HepG2 (cell line): ENCODE measurements around the gene RASIP1. TPM values are rescaled to one million over a fixed set of nuclear protein-coding genes. Genes with fewer than 3 reads are reported as not detected.

Experiments
- ATAC-seq: fragments of 200-7000 bp; cut with Tn5 transposase; 3 replicates; pipeline ENCODE4 v1.9.1; 2020; ENCODE audit warnings: mild to moderate bottlenecking, moderate library complexity
- BruUV-seq: library from RNA; stranded (reverse); fragments of 400-500 nt; replicated peaks from 2 replicates; lab custom pipeline; 2021; lab: Mats Ljungman, UMichigan
- CTCF ChIA-PET: fragments of 300-600 bp; formaldehyde crosslinking; extraction: SDS; loops from one replicate; lab custom pipeline; 2021; ENCODE audit warnings: low total read pairs, inconsistent platforms, low intra/inter-chr PET ratio; lab: Yijun Ruan, JAX
- POLR2A ChIA-PET: fragments of 350-600 bp; sonication (Branson Sonifier 250); formaldehyde crosslinking; loops from one replicate; lab custom pipeline; 2020; ENCODE audit warnings: antibody characterized with exemption, inconsistent platforms; lab: Yijun Ruan, JAX
- DNase-seq: peaks from one replicate; pipeline ENCODE4 v3.0.0-alpha.2; 2015; ENCODE audit warnings: low spot score
- FAIRE-seq: peaks from 3 replicates; lab custom pipeline; 2011; peaks lifted over from hg19 to GRCh38; lab: Jason Lieb, UNC
- H2AFZ ChIP-seq: one replicate; pipeline ENCODE4 v1.6.1; 2011; ENCODE audit warnings: low read length, inconsistent platforms
- H3K27ac ChIP-seq: fragments of 300-600 bp; 3 replicates; pipeline ENCODE4 v1.8.0; 2011; ENCODE audit warnings: mixed run types, mild to moderate bottlenecking, mixed read lengths, low read length, inconsistent platforms; ENCODE audit not compliant: insufficient read depth; ENCODE audit errors: extremely low read length
- H3K27me3 ChIP-seq, 2 experiments: fragments of 200-600 bp in 1 of 2; 2 replicates in 1 of 2; 3 replicates in 1 of 2; pipeline versions ENCODE4 v1.6.0 to v1.8.0; 2011; ENCODE audit warnings: low read length in 2 of 2, mild to moderate bottlenecking in 2 of 2, moderate library complexity in 2 of 2, inconsistent platforms in 1 of 2; ENCODE audit not compliant: insufficient read depth in 2 of 2, control insufficient read depth in 1 of 2
- H3K36me3 ChIP-seq, 2 experiments: fragments of 200-600 bp in 1 of 2; replicated peaks in 1 of 2; 2 replicates in 1 of 2; 3 replicates in 1 of 2; pipeline versions ENCODE4 v1.5.1 to v1.8.0; 2011; ENCODE audit warnings: low read length in 2 of 2, inconsistent platforms in 1 of 2; ENCODE audit not compliant: insufficient read depth in 2 of 2, control insufficient read depth in 1 of 2
- H3K4me1 ChIP-seq: 2 replicates; pipeline ENCODE4 v1.5.1; 2012; ENCODE audit warnings: low read length, inconsistent platforms; ENCODE audit not compliant: insufficient read depth
- H3K4me2 ChIP-seq: 2 replicates; pipeline ENCODE4 v1.6.0; 2011; ENCODE audit warnings: low read depth, low read length, inconsistent platforms
- H3K4me3 ChIP-seq, 3 experiments: fragments of 200-600 bp in 1 of 3; sonication (generic), shearing (Covaris generic) in 1 of 3; replicated peaks in 1 of 3; 2 replicates each; pipeline ENCODE4 v1.5.1; 2011 to 2016; ENCODE audit warnings: low read length in 3 of 3, inconsistent platforms in 2 of 3, low read depth in 2 of 3, mild to moderate bottlenecking in 2 of 3, control low read depth in 1 of 3, mixed read lengths in 1 of 3; ENCODE audit not compliant: insufficient read depth in 1 of 3
- H3K79me2 ChIP-seq: one replicate; pipeline ENCODE4 v1.6.1; 2011; ENCODE audit warnings: low read length, inconsistent platforms; ENCODE audit not compliant: insufficient read depth
- H3K9ac ChIP-seq: 2 replicates; pipeline ENCODE4 v1.6.0; 2011; ENCODE audit warnings: mild to moderate bottlenecking, low read depth, low read length, inconsistent platforms; ENCODE audit not compliant: insufficient read depth
- H3K9me3 ChIP-seq: 2 replicates; pipeline ENCODE4 v1.5.1; 2012; ENCODE audit warnings: mild to moderate bottlenecking, low read length
- H4K20me1 ChIP-seq: 2 replicates; pipeline ENCODE4 v1.6.0; 2011; ENCODE audit warnings: inconsistent platforms, mild to moderate bottlenecking, low read length, moderate library complexity; ENCODE audit not compliant: insufficient read depth
- TBX3 ChIP-seq: fragments of 450-650 bp; IDR thresholded peaks from 2 replicates; pipeline ENCODE4 v1.6.1; 2017; ENCODE audit warnings: antibody characterized with exemption, mild to moderate bottlenecking, inconsistent platforms, borderline replicate concordance
- WGBS: methylation state at CpG from one replicate; pipeline ENCODE4 v1.1.6; 2017; ENCODE audit warnings: low lambda C conversion rate; 5-methylcytosine and 5-hydroxymethylcytosine counted together
- in situ Hi-C: cut with HindIII; loops from 2 replicates; pipeline ENCODE4 v1.10.0; 2017; ENCODE audit warnings: low pct_unique_long_range_greater_than_20kb; ENCODE audit not compliant: extremely low pct_ligation_motif_present
- intact Hi-C: fragments of 100-400 bp; cut with micrococcal nuclease; formaldehyde crosslinking; loops from one replicate; pipeline ENCODE4 v1.10.0; 2022; ENCODE audit not compliant: unreplicated experiment
- polyA plus RNA-seq, 8 experiments: library from polyadenylated mRNA; depleted of rRNA in 3 of 8; stranded (reverse) in 7 of 8; unstranded in 1 of 8; fragments of >200 nt; fragmentation: Illumina TruSeq in 4 of 8; extraction: Trizol in 4 of 8; gene quantifications; 2 replicates each; pipeline versions ENCODE4 v1.2.1 to v1.2.3, GENCODE V29; 2011 to 2016; ENCODE audit warnings: low read depth in 4 of 8, missing spikeins in 1 of 8, mixed read lengths in 1 of 8; ENCODE audit not compliant: insufficient read depth in 1 of 8
- total RNA-seq, 5 experiments: library from RNA; depleted of rRNA; stranded (reverse); fragments of >200 nt; fragmentation: Illumina TruSeq; extraction: Trizol; gene quantifications; 2 replicates each; pipeline ENCODE4 v1.2.3, GENCODE V29; 2016; ENCODE audit warnings: low read depth in 1 of 5
- TF ChIP-seq, protein P1 (sequence below): sonication (generic); formaldehyde crosslinking; conservative IDR thresholded peaks from 2 replicates; pipeline ENCODE4 v1.4.0; 2020; ENCODE audit warnings: missing genetic modification reagents
- TF ChIP-seq, protein P2 (sequence below): sonication (generic); formaldehyde crosslinking; IDR thresholded peaks from 2 replicates; pipeline ENCODE4 v1.4.0; 2020; ENCODE audit warnings: mild to moderate bottlenecking, missing genetic modification reagents, borderline replicate concordance

Gene RASIP1
- total and polyA plus RNA-seq, 2 of the 13 experiments (the other 11 are each of a cell fraction or from before 2014, with no cell fraction given), result 0.44 to 0.58 TPM

DNA sequence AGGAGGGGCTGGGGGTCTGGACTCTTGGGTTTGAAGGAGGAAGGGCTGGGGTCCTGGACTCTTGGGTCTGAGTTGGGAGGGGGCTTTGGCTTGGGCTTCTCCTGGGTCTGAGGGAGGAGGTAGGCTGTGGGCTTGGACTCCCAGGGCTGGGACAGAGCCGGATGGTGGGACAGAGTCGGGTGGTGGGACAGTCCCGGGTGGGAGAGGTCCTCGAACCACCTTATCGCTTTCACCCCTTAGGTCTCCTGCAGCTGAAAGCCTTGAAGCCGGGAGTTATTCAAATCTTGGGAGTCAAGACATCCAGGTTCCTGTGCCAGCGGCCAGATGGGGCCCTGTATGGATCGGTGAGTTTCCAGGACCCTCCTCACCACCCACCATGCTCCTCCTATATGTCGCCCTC lies 16.3 kb upstream of the RASIP1 start:
- no peak overlapping the region for H3K4me3 ChIP-seq
- no peaks in the 10 kb centered on the region for H3K27me3 ChIP-seq
- H2AFZ ChIP-seq, result no peak overlapping the region
- H3K4me2 ChIP-seq, result no peak overlapping the region
- no peaks in the 10 kb centered on the region for H3K9me3 ChIP-seq
- WGBS, result 81% methylated on average over 9 of the region's 9 CpGs
- ATAC-seq, result no peak; the same call in 2 of the 3 replicates
- POLR2A ChIA-PET, result no interaction called here
- CTCF ChIA-PET, result no interaction called here
- in situ Hi-C loops (no loop called here), intact Hi-C loops (no loop called here)
- no peaks in the 10 kb centered on the region for H3K79me2 ChIP-seq
- H3K4me1 ChIP-seq, result peaks cover 62% of the 10 kb centered on the region
- no peak overlapping the region for H3K9ac ChIP-seq
- no peaks in the 10 kb centered on the region for H4K20me1 ChIP-seq
- no TSS peak for BruUV-seq
- DNase-seq, result no peak
- TF ChIP-seq, protein P1, sequence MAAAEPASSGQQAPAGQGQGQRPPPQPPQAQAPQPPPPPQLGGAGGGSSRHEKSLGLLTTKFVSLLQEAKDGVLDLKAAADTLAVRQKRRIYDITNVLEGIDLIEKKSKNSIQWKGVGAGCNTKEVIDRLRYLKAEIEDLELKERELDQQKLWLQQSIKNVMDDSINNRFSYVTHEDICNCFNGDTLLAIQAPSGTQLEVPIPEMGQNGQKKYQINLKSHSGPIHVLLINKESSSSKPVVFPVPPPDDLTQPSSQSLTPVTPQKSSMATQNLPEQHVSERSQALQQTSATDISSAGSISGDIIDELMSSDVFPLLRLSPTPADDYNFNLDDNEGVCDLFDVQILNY (CRISPR knock-in tag), result no peak
- TF ChIP-seq TBX3, result no peak
- TF ChIP-seq, protein P2, sequence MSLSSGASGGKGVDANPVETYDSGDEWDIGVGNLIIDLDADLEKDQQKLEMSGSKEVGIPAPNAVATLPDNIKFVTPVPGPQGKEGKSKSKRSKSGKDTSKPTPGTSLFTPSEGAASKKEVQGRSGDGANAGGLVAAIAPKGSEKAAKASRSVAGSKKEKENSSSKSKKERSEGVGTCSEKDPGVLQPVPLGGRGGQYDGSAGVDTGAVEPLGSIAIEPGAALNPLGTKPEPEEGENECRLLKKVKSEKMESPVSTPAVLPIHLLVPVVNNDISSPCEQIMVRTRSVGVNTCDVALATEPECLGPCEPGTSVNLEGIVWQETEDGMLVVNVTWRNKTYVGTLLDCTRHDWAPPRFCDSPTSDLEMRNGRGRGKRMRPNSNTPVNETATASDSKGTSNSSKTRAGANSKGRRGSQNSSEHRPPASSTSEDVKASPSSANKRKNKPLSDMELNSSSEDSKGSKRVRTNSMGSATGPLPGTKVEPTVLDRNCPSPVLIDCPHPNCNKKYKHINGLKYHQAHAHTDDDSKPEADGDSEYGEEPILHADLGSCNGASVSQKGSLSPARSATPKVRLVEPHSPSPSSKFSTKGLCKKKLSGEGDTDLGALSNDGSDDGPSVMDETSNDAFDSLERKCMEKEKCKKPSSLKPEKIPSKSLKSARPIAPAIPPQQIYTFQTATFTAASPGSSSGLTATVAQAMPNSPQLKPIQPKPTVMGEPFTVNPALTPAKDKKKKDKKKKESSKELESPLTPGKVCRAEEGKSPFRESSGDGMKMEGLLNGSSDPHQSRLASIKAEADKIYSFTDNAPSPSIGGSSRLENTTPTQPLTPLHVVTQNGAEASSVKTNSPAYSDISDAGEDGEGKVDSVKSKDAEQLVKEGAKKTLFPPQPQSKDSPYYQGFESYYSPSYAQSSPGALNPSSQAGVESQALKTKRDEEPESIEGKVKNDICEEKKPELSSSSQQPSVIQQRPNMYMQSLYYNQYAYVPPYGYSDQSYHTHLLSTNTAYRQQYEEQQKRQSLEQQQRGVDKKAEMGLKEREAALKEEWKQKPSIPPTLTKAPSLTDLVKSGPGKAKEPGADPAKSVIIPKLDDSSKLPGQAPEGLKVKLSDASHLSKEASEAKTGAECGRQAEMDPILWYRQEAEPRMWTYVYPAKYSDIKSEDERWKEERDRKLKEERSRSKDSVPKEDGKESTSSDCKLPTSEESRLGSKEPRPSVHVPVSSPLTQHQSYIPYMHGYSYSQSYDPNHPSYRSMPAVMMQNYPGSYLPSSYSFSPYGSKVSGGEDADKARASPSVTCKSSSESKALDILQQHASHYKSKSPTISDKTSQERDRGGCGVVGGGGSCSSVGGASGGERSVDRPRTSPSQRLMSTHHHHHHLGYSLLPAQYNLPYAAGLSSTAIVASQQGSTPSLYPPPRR (CRISPR knock-in tag), result no peak
- no peak overlapping the region for H3K27ac ChIP-seq
- no peaks in the 10 kb centered on the region for H3K36me3 ChIP-seq
- FAIRE-seq, result no peak
